GM12878 (cell line): ENCODE measurements around the gene UVRAG. TPM values are rescaled to one million over a fixed set of nuclear protein-coding genes. Genes with fewer than 3 reads are reported as not detected.
A peak's percentile ranks its signal among the peaks of the same experiment; 100 is the strongest.

Source experiments
- ATAC-seq: fragments of 200-7000 bp; cut with Tn5 transposase; 3 replicates; pipeline ENCODE4 v1.9.1; 2020; ENCODE audit warnings: mild to moderate bottlenecking, moderate library complexity
- BruUV-seq: library from RNA; stranded (reverse); fragments of 400-500 nt; replicated peaks from 2 replicates; lab custom pipeline; 2021; lab: Mats Ljungman, UMichigan
- CTCF ChIA-PET: fragments of 300-600 bp; sonication (Branson Sonifier 250); formaldehyde crosslinking; extraction: SDS; loops from one replicate; lab custom pipeline; 2021; ENCODE audit warnings: inconsistent platforms; lab: Yijun Ruan, JAX
- POLR2A ChIA-PET: fragments of 350-600 bp; formaldehyde crosslinking; extraction: SDS; loops from one replicate; lab custom pipeline; 2021; ENCODE audit warnings: inconsistent platforms; lab: Charles Lee
- RAD21 ChIA-PET: fragments of 300-600 bp; sonication (Branson Sonifier 250); formaldehyde crosslinking; loops from one replicate; lab custom pipeline; 2023; ENCODE audit warnings: antibody characterized with exemption; ENCODE audit not compliant: unreplicated experiment; lab: Charles Lee
- SMC1A ChIA-PET: fragments of 300-600 bp; sonication (Branson Sonifier 250); formaldehyde crosslinking; loops from one replicate; lab custom pipeline; 2023; ENCODE audit not compliant: unreplicated experiment, uncharacterized antibody; lab: Charles Lee
- DNase-seq: peaks from one replicate; pipeline ENCODE4 v3.0.0-alpha.2; 2011; ENCODE audit warnings: low read depth, low spot score
- FAIRE-seq: peaks from 3 replicates; lab custom pipeline; 2011; peaks lifted over from hg19 to GRCh38; lab: Jason Lieb, UNC
- H2AFZ ChIP-seq: 2 replicates; pipeline ENCODE4 v1.6.0; 2011; ENCODE audit warnings: low read depth, low read length, control low read depth; ENCODE audit not compliant: control insufficient read depth
- H3K27ac ChIP-seq: 2 replicates; pipeline ENCODE4 v1.5.1; 2011; ENCODE audit warnings: control low read depth; ENCODE audit not compliant: control insufficient read depth, insufficient read depth
- H3K27me3 ChIP-seq, 2 experiments: replicated peaks in 1 of 2; 2 replicates each; pipeline versions ENCODE4 v1.6.0 to v1.6.1; 2011; ENCODE audit warnings: low read length in 1 of 2; ENCODE audit not compliant: control insufficient read depth in 2 of 2, insufficient read depth in 2 of 2
- H3K36me3 ChIP-seq, 2 experiments: 2 replicates each; pipeline ENCODE4 v1.5.1; 2011; ENCODE audit warnings: low read length in 1 of 2; ENCODE audit not compliant: control insufficient read depth in 2 of 2, insufficient read depth in 2 of 2
- H3K4me1 ChIP-seq: 2 replicates; pipeline ENCODE4 v1.6.1; 2011; ENCODE audit warnings: mild to moderate bottlenecking, low read length, moderate library complexity, mixed read lengths; ENCODE audit not compliant: control insufficient read depth, insufficient read depth
- H3K4me2 ChIP-seq: 2 replicates; pipeline ENCODE4 v1.6.0; 2011; ENCODE audit warnings: control low read depth; ENCODE audit not compliant: control insufficient read depth, insufficient read depth
- H3K4me3 ChIP-seq: fragments of 200-600 bp; sonication (generic); 2 replicates; pipeline ENCODE4 v1.5.1; 2016
- H3K79me2 ChIP-seq: 2 replicates; pipeline ENCODE4 v1.6.0; 2011; ENCODE audit warnings: low read length; ENCODE audit not compliant: control insufficient read depth, insufficient read depth
- H3K9ac ChIP-seq: 2 replicates; pipeline ENCODE4 v1.8.0; 2011; ENCODE audit warnings: low read length, control low read depth, mixed read lengths; ENCODE audit not compliant: control insufficient read depth, insufficient read depth
- H3K9me3 ChIP-seq: replicated peaks from 3 replicates; pipeline ENCODE4 v1.5.1; 2011; ENCODE audit warnings: mild to moderate bottlenecking, low read length; ENCODE audit not compliant: control insufficient read depth, insufficient read depth
- H4K20me1 ChIP-seq: 2 replicates; pipeline ENCODE4 v1.6.0; 2011; ENCODE audit not compliant: control insufficient read depth, insufficient read depth
- EGR1 ChIP-seq, 2 experiments: IDR thresholded peaks; 1 replicate in 1 of 2; 2 replicates in 1 of 2; pipeline ENCODE4 v1.6.1; 2011 to 2012; ENCODE audit warnings: low read depth in 2 of 2, low read length in 2 of 2, borderline replicate concordance in 1 of 2, mild to moderate bottlenecking in 1 of 2, moderate library complexity in 1 of 2
- HCFC1 ChIP-seq: fragments of 150-350 bp; IDR thresholded peaks from 2 replicates; pipeline ENCODE4 v1.6.1; 2014; ENCODE audit warnings: low read length
- HDAC6 ChIP-seq: fragments of 200-600 bp; sonication (generic); IDR thresholded peaks from one replicate; pipeline ENCODE4 v1.8.0; 2017; ENCODE audit warnings: antibody characterized with exemption; ENCODE audit not compliant: unreplicated experiment
- IRF3 ChIP-seq: fragments of 450-650 bp; IDR thresholded peaks from 2 replicates; pipeline ENCODE4 v1.6.1; 2014; ENCODE audit warnings: mild to moderate bottlenecking
- IRF5 ChIP-seq: fragments of 450-650 bp; IDR thresholded peaks from 2 replicates; pipeline ENCODE4 v1.6.1; 2017; ENCODE audit warnings: borderline replicate concordance
- NFYB ChIP-seq: IDR thresholded peaks from 2 replicates; pipeline ENCODE4 v1.6.1; 2011; ENCODE audit warnings: low read depth, mild to moderate bottlenecking, low read length, improper control_type of control experiment, moderate library complexity; ENCODE audit not compliant: insufficient read depth
- PAX8 ChIP-seq: fragments of 450-650 bp; IDR thresholded peaks from 2 replicates; pipeline ENCODE4 v1.6.1; 2017; ENCODE audit warnings: mild to moderate bottlenecking, moderate library complexity
- POLR2A ChIP-seq: IDR thresholded peaks from 2 replicates; pipeline ENCODE4 v1.6.1; 2011; ENCODE audit warnings: low read depth, mild to moderate bottlenecking, low read length
- POU2F2 ChIP-seq: IDR thresholded peaks from 3 replicates; pipeline ENCODE4 v1.6.1; 2011; ENCODE audit warnings: low read depth, mild to moderate bottlenecking, low read length, borderline replicate concordance
- SMAD5 ChIP-seq: IDR thresholded peaks from 2 replicates; pipeline ENCODE4 v1.6.1; 2016; ENCODE audit warnings: antibody characterized with exemption, low read depth
- ZBED1 ChIP-seq: IDR thresholded peaks from 2 replicates; pipeline ENCODE4 v1.6.1; 2016; ENCODE audit warnings: borderline replicate concordance
- ZNF592 ChIP-seq: fragments of 450-650 bp; IDR thresholded peaks from 2 replicates; pipeline ENCODE4 v1.6.1; 2017; ENCODE audit warnings: mild to moderate bottlenecking, moderate library complexity
- WGBS: methylation state at CpG from one replicate; pipeline ENCODE4 v1.1.6; 2016; ENCODE audit warnings: low lambda C conversion rate; ENCODE audit not compliant: insufficient replicate concordance, insufficient coverage; ENCODE audit errors: missing lambda C conversion rate; 5-methylcytosine and 5-hydroxymethylcytosine counted together
- in situ Hi-C: fragments of 300-500 bp; cut with MboI; formaldehyde crosslinking; loops from 9 replicates; pipeline ENCODE4 v1.14.3; 2018; ENCODE audit warnings: mixed read lengths
- intact Hi-C: fragments of 100-400 bp; cut with micrococcal nuclease; formaldehyde crosslinking; loops from one replicate; pipeline ENCODE4 v1.14.2; 2022; ENCODE audit not compliant: unreplicated experiment
- polyA plus RNA-seq, 11 experiments: library from polyadenylated mRNA; depleted of rRNA in 4 of 11; unstranded in 6 of 11; stranded (reverse) in 5 of 11; fragments of >200 nt; fragmentation: Nextera tagmentation in 4 of 11; fragmentation: Illumina TruSeq in 1 of 11; extraction: Ambion mirVana in 4 of 11; extraction: Trizol in 1 of 11; gene quantifications; 1 replicate in 1 of 11; 2 replicates in 10 of 11; pipeline versions ENCODE4 v1.2.1 to v1.2.3, GENCODE V29; 2011 to 2016; ENCODE audit warnings: inconsistent platforms in 2 of 11, missing spikeins in 2 of 11, low read depth in 1 of 11
- total RNA-seq, 4 experiments: library from RNA; depleted of rRNA in 3 of 4; stranded (reverse); fragments of >200 nt in 3 of 4; fragmentation: Illumina TruSeq in 1 of 4; extraction: Trizol in 1 of 4; gene quantifications; 2 replicates each; pipeline versions ENCODE4 v1.2.1 to v1.2.3, GENCODE V29; 2013 to 2021

The UVRAG gene
- total and polyA plus RNA-seq, 10 of the 15 experiments (the other 5 are each of a cell fraction or from before 2014, with no cell fraction given): 7.0 to 43.4 (median 37.0) TPM

GRCh38 chr11:75809991-75810390 lies 5.0 kb upstream of the UVRAG start (continued):
- TF ChIP-seq EGR1 (IDR thresholded peaks at IDR 0.05; ENCODE audit: borderline replicate concordance in 1 of 2, low read depth in 2 of 2, low read length in 2 of 2) (no peak), PAX8 (no peak)
- TF ChIP-seq, all 136 proteins: peak for 0

- Histone ChIP-seq H3K79me2 (peaks cover 41% of the 10 kb centered on the region), H3K9ac (peak overlapping the region; percentile 43), H4K20me1 (no peaks in the 10 kb centered on the region), H3K9me3 (no peaks in the 10 kb centered on the region), H3K27ac (peak overlapping the region; percentile 85), H3K4me3 (peak overlapping the region; percentile 86), H3K27me3 (no peaks in the 10 kb centered on the region), H3K4me1 (peaks cover 41% of the 10 kb centered on the region), H3K4me2 (peak overlapping the region; percentile 88), H3K36me3 (no peaks in the 10 kb centered on the region), H2AFZ (peak overlapping the region; percentile 38)
- ChIA-PET SMC1A (interaction anchor here (1.0 to 6.5 kb wide), 12 partner anchors 8 to 424 kb away, joined by 3 to 111 read pairs (median 6); partner anchors contain the start of gene DGAT2), CTCF (interaction anchor here (1.3 to 13.1 kb wide), 10 partner anchors 8 to 342 kb away, joined by 4 to 183 read pairs (median 11); no protein-coding TSS in a partner anchor), POLR2A (interaction anchor here (0.9 to 8.7 kb wide), 11 partner anchors 9 to 81 kb away, joined by 3 to 173 read pairs (median 5); no protein-coding TSS in a partner anchor), RAD21 (interaction anchor here (0.9 to 10.4 kb wide), 9 partner anchors 8 to 82 kb away, joined by 3 to 111 read pairs (median 4); no protein-coding TSS in a partner anchor)
- DNase-seq (peak; percentile 71), FAIRE-seq (peak; percentile 79), ATAC-seq (peak; percentile 18)
- in situ Hi-C loops (no loop called here), intact Hi-C loops (loop anchor here (10.0 kb wide), 1 partner anchor 1816 kb away; no protein-coding TSS in a partner anchor)
- 1% methylated on average over 8 of the region's 8 CpGs for WGBS
- TSS peak; percentile 37 for BruUV-seq
- TF ChIP-seq ZNF592 (no peak), POLR2A (peak; percentile 73), EGR1 (IDR thresholded peaks at IDR 0.05; ENCODE audit: borderline replicate concordance in 1 of 2, low read depth in 2 of 2, low read length in 2 of 2) (0 out of 3 replicates have a peak, but pooled peaks of 1 of the 2 experiments have one; percentile 9), SMAD5 (no peak), ZBED1 (no peak), IRF3 (no peak), IRF5 (no peak), POU2F2 (0 out of 3 replicates have a peak, but pooled peaks have one; percentile 15), HCFC1 (0 out of 2 replicates have a peak, but pooled peaks have one; percentile 11), NFYB (no peak), HDAC6 (no peak)
Observed at GRCh38 chr11:75810637-75811390, 4.2 kb upstream of the UVRAG start.
